HCT116 (cell line): ENCODE results near the gene NR1H4.

ENCODE experiments used
- ATF3 ChIP-seq: IDR thresholded peaks from 2 replicates; pipeline ENCODE4 v1.6.1; 2012
- CBX3 ChIP-seq: IDR thresholded peaks from 2 replicates; pipeline ENCODE4 v1.6.1; 2012; ENCODE audit warnings: low read depth
- CTCF ChIP-seq, 3 experiments: fragments of 200-600 bp in 1 of 3; sonication (generic) in 1 of 3; IDR thresholded peaks in 2 of 3; conservative IDR thresholded peaks in 1 of 3; 2 replicates each; pipeline ENCODE4 v1.5.1; 2012 to 2017; ENCODE audit warnings: low read depth in 2 of 3, low read length in 2 of 3, antibody characterized with exemption in 1 of 3, borderline replicate concordance in 1 of 3, control low read depth in 1 of 3, mild to moderate bottlenecking in 1 of 3, mixed read lengths in 1 of 3, mixed run types in 1 of 3, moderate library complexity in 1 of 3; ENCODE audit not compliant: insufficient read depth in 1 of 3
- EZH2 ChIP-seq: fragments of 200-600 bp; sonication (generic); IDR thresholded peaks from 2 replicates; pipeline ENCODE4 v1.6.1; 2017; ENCODE audit warnings: antibody characterized with exemption, mixed run types
- FOSL1 ChIP-seq: IDR thresholded peaks from 2 replicates; pipeline ENCODE4 v1.6.1; 2012; ENCODE audit warnings: low read depth
- JUND ChIP-seq: IDR thresholded peaks from 2 replicates; pipeline ENCODE4 v1.6.1; 2012
- MAX ChIP-seq: IDR thresholded peaks from 2 replicates; pipeline ENCODE4 v1.6.1; 2012
- POLR2AphosphoS5 ChIP-seq: IDR thresholded peaks from 2 replicates; pipeline ENCODE4 v1.6.1; 2011; ENCODE audit warnings: mild to moderate bottlenecking, low read depth, low read length, moderate library complexity
- REST ChIP-seq: IDR thresholded peaks from 2 replicates; pipeline ENCODE4 v1.6.1; 2012; ENCODE audit warnings: low read depth
- SIN3A ChIP-seq: IDR thresholded peaks from 2 replicates; pipeline ENCODE4 v1.6.1; 2012; ENCODE audit warnings: low read depth
- SRF ChIP-seq: IDR thresholded peaks from 2 replicates; pipeline ENCODE4 v1.6.1; 2012; ENCODE audit warnings: low read depth
- ZBTB33 ChIP-seq: IDR thresholded peaks from 2 replicates; pipeline ENCODE4 v1.6.1; 2011; ENCODE audit warnings: mild to moderate bottlenecking, low read length, moderate library complexity; ENCODE audit not compliant: insufficient replicate concordance; ENCODE audit errors: extremely low read depth

GRCh38 chr12:100554608-100555077 lies 81.0 kb downstream of the NR1H4 start:
- 0 out of 2 replicates have a peak, but pooled peaks have one; percentile 7 for TF ChIP-seq FOSL1
- peak; percentile 83 to 99 (median 94) for TF ChIP-seq CTCF (IDR thresholded peaks at IDR 0.05 in 2 of 3, conservative IDR thresholded peaks at IDR 0.05 in 1 of 3; ENCODE audit: borderline replicate concordance in 1 of 3, insufficient read depth in 1 of 3, low read depth in 2 of 3, low read length in 2 of 3)
- no peak for TF ChIP-seq EZH2
- TF ChIP-seq REST: no peak
- no peak for TF ChIP-seq ATF3
- no peak; the same call in 1 of the 2 replicates for TF ChIP-seq SIN3A
- no peak; the same call in 1 of the 2 replicates for TF ChIP-seq MAX
- no peak for TF ChIP-seq JUND
- TF ChIP-seq SRF: no peak
- TF ChIP-seq CBX3: peak; percentile 65
- TF ChIP-seq ZBTB33: no peak
- TF ChIP-seq POLR2AphosphoS5: no peak
